Heart right ventricle (tissue), 16 donors: ENCODE results near the gene NPC1L1. TPM values are rescaled to one million over a fixed set of nuclear protein-coding genes. Genes with fewer than 3 reads are reported as not detected.
A peak's percentile ranks its signal among the peaks of the same experiment; 100 is the strongest.

Experiments
- ATAC-seq, 8 donors: fragments of 200-7000 bp; cut with Tn5 transposase; one replicate each; pipeline ENCODE4 v1.9.1; 2020; ENCODE audit warnings: mild to moderate bottlenecking in 8 of 8, moderate library complexity in 8 of 8, moderate number of reproducible peaks in 1 of 8
- DNase-seq, 2 donors: peaks; one replicate each; pipeline ENCODE4 v3.0.0-alpha.2; 2020
- H3K27ac ChIP-seq, 10 donors: fragments of 200-600 bp; sonication (generic) in 2 of 10; one replicate each; pipeline versions ENCODE4 v1.5.0 to v1.8.0; 2020 to 2022; ENCODE audit warnings: mild to moderate bottlenecking in 3 of 10
- H3K27me3 ChIP-seq, 7 donors: fragments of 200-600 bp; one replicate each; pipeline ENCODE4 v1.8.0; 2021 to 2022; ENCODE audit warnings: mild to moderate bottlenecking in 2 of 7
- H3K36me3 ChIP-seq, 9 donors: fragments of 200-600 bp; sonication (generic) in 1 of 9; one replicate each; pipeline versions ENCODE4 v1.5.0 to v1.8.0; 2020 to 2022; ENCODE audit warnings: mild to moderate bottlenecking in 2 of 9
- H3K4me1 ChIP-seq, 9 donors: fragments of 200-600 bp; sonication (generic) in 1 of 9; one replicate each; pipeline versions ENCODE4 v1.5.0 to v1.8.0; 2020 to 2022; ENCODE audit warnings: mild to moderate bottlenecking in 4 of 9
- H3K4me3 ChIP-seq, 10 donors: fragments of 200-600 bp; sonication (generic) in 2 of 10; one replicate each; pipeline versions ENCODE4 v1.5.0 to v1.8.0; 2020 to 2022; ENCODE audit warnings: mild to moderate bottlenecking in 7 of 10, moderate library complexity in 2 of 10
- H3K9me3 ChIP-seq, 11 donors: fragments of 200-600 bp in 10 of 11; sonication (generic) in 2 of 11; one replicate each; pipeline versions ENCODE4 v1.5.0 to v1.8.0; 2013 to 2022; ENCODE audit warnings: mild to moderate bottlenecking in 2 of 11, control low read depth in 1 of 11, moderate library complexity in 1 of 11
- WGBS, 2 donors: extraction: QIAGEN DNeasy Blood & Tissue Kit; methylation state at CpG; one replicate each; pipeline ENCODE4 v1.1.7; 2013; ENCODE audit warnings: inconsistent platforms in 1 of 2; 5-methylcytosine and 5-hydroxymethylcytosine counted together
- intact Hi-C, 10 donors: fragments of 100-400 bp; cut with DNase I; formaldehyde crosslinking; loops; one replicate each; pipeline versions ENCODE4 v1.11.1 to v1.14.2; 2022
- polyA plus RNA-seq, 2 donors: library from polyadenylated mRNA; stranded (reverse); fragments of 200-250 nt; gene quantifications; one replicate each; pipeline ENCODE4 v1.2.3, GENCODE V29; 2013
- total RNA-seq, 10 donors: library from RNA; stranded (reverse); fragmentation: NEBNext Ultra II Directional in 3 of 10; extraction: Animal tissue kit (Norgen Biotek cat#: 25700) in 3 of 10; gene quantifications; one replicate each; pipeline versions ENCODE4 v1.2.1 to v1.2.4, GENCODE V29; 2021 to 2023
- TF ChIP-seq, protein P1 (sequence below), 9 donors: fragments of 200-600 bp; sonication (generic) in 2 of 9; IDR thresholded peaks; one replicate each; pipeline versions ENCODE4 v1.5.0 to v1.8.0; 2021 to 2022; ENCODE audit warnings: antibody characterized with exemption in 9 of 9, mild to moderate bottlenecking in 5 of 9, moderate library complexity in 1 of 9
- donor health status: Arrhythmogenic right ventricular cardiomyopathy.
- donor health status: ischemic (EF 13 %, LVEDD 7.1; RV severe dilation, severe dysfunction).
- donor health status: healthy with polysubstance abuse.
- donor health status: DM: no; HTN: yes; CAD: no.
- donor health status: DM: no; HTN: no; CAD: no.
- donor health status: ischemic (EF 25% LVEDD 6.9; RV normal size, moderate dysfunction).
- donor health status: ischemic (EF 25% LVEDD 5.7; RV mildly dilated, moderate dysfunction).
- donor health status: healthy.
- donor health status: DM: yes; HTN: yes; CAD: no.
- donor health status: Ischemic cardiomyopathy.
- donor health status: ischemic (EF 35%, LVEDD 5.7; RV mildly dilated, moderate dysfunction).
- donor health status: nonischemic (EF 11% LVEDD 7.7; RV severe dilation, severe dysfunction).
- donor health status: DM: yes; HTN: yes; CAD: no.
- donor health status: PGD.
- donor health status: ischemic (EF 29% LVEDD 5.4; RV normal size, mild dysfunction).
- donor health status: nonischemic (EF 23%, LVEDD 6.1; RV moderate dilation, normal function).

NPC1L1 gene
- total and polyA plus RNA-seq, 12 donors: under 0.01 to 0.29 (median 0.12) TPM; not detected in 1

DNA sequence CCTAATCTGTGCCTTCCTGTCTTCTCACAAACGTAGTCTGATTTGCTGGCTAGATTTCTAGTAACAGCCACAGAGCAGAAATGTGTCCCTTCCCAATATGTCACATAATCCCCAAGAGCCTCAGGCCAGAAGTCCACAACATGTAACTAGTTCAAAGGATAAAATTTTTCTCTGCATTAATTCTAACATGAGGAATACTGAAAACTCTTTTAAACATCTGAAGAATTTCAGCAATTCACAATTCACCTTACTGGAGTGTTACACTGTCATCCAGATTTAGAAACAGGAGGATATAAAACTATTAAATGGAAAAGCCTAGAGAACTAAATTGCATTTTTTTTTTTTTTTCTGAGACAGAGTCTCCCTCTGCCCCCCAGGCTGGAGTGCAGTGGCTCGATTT is 35.1 kb upstream of the NPC1L1 start:
- H3K27ac ChIP-seq: no peak overlapping the region
- H3K27me3 ChIP-seq: no peaks in the 10 kb centered on the region
- peaks cover 8 to 47% (median 38%) of the 10 kb centered on the region in 9 donors for H3K4me1 ChIP-seq
- intact Hi-C loops: no loop called here
- peaks cover 0 to 75% (median 45%) of the 10 kb centered on the region in 9 donors for H3K36me3 ChIP-seq
- no peaks in the 10 kb centered on the region for H3K9me3 ChIP-seq
- H3K4me3 ChIP-seq: no peak overlapping the region
- ATAC-seq: no peak
- TF ChIP-seq, protein P1, sequence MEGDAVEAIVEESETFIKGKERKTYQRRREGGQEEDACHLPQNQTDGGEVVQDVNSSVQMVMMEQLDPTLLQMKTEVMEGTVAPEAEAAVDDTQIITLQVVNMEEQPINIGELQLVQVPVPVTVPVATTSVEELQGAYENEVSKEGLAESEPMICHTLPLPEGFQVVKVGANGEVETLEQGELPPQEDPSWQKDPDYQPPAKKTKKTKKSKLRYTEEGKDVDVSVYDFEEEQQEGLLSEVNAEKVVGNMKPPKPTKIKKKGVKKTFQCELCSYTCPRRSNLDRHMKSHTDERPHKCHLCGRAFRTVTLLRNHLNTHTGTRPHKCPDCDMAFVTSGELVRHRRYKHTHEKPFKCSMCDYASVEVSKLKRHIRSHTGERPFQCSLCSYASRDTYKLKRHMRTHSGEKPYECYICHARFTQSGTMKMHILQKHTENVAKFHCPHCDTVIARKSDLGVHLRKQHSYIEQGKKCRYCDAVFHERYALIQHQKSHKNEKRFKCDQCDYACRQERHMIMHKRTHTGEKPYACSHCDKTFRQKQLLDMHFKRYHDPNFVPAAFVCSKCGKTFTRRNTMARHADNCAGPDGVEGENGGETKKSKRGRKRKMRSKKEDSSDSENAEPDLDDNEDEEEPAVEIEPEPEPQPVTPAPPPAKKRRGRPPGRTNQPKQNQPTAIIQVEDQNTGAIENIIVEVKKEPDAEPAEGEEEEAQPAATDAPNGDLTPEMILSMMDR (IDR thresholded peaks at IDR 0.05): no peak
- WGBS, 2 donors: 70 to 76% methylated on average over 2 of the region's 2 CpGs
- DNase-seq: no peak

DNA sequence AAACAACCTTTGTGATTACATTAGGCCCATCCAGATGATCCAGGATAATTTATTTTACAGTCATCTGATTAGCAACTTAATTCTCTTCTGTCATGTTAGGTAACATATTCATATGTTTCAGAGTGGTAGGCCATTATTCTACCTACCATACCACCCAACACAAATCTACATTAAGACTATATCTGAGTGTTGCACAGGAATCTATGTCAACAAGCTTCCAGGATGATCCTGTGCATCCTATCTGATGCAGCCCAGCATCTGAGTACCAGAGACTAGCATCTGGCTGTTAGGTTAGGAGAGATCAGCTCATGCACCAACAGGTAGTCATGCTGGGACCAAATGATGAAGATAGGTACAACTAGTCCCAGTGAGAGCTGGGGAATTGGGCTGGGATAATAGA is 33.9 kb upstream of the NPC1L1 start:
- Histone ChIP-seq H3K4me3 (peak overlapping the region in 3 of 10 donors; percentile 70 to 89 (median 74)), H3K4me1 (peaks cover 3 to 35% (median 27%) of the 10 kb centered on the region in 9 donors), H3K27ac (no peak overlapping the region), H3K27me3 (no peaks in the 10 kb centered on the region), H3K36me3 (peaks cover 0 to 77% (median 52%) of the 10 kb centered on the region in 9 donors), H3K9me3 (no peaks in the 10 kb centered on the region)
- intact Hi-C loops: no loop called here
- ATAC-seq: no peak
- TF ChIP-seq, protein P1 (IDR thresholded peaks at IDR 0.05): no peak
- DNase-seq: no peak

DNA sequence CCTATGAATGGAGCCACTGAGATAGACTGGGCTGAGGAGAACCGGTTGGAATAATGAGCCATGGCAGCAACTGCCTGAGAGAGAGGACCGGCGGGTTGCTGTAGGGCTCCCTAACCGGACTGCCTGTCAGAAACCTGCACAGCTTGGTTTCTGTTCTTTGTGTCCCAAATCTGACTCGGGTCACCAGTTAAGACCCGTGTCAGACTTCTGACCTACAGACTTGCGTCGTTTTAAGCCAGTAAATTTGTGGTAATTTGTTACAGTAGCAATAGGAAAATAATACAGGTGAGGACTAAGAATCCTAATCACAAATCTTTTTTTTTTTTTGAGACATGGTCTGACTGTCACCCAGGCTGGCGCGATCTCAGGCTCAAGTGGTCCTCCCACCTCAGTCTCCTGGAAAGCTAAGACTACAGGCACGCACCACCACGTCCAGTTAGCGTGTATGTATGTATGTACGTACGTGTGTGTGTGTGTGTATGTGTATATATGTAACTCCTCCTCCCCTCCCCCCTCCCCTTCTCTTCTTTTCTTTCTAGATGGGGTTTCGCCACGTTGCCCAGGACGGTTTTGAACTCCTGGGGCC is 33.2 kb upstream of the NPC1L1 start:
- WGBS, 2 donors: 30 to 31% methylated on average over 18 of the region's 18 CpGs
- H3K27me3 ChIP-seq: no peaks in the 10 kb centered on the region
- H3K9me3 ChIP-seq: no peaks in the 10 kb centered on the region
- intact Hi-C loops: loop anchor here in 1 of 10 donors (5.0 kb wide), 1 partner anchor 87 kb away; no protein-coding TSS in a partner anchor
- ATAC-seq (no peak), DNase-seq (no peak)
- peak overlapping the region; percentile 47 to 93 (median 75) for H3K4me3 ChIP-seq
- H3K4me1 ChIP-seq: peaks cover 3 to 32% (median 26%) of the 10 kb centered on the region in 9 donors
- H3K36me3 ChIP-seq: peaks cover 0 to 77% (median 52%) of the 10 kb centered on the region in 9 donors
- peak overlapping the region; percentile 33 to 93 (median 90) for H3K27ac ChIP-seq
- TF ChIP-seq, protein P1 (IDR thresholded peaks at IDR 0.05): no peak

DNA sequence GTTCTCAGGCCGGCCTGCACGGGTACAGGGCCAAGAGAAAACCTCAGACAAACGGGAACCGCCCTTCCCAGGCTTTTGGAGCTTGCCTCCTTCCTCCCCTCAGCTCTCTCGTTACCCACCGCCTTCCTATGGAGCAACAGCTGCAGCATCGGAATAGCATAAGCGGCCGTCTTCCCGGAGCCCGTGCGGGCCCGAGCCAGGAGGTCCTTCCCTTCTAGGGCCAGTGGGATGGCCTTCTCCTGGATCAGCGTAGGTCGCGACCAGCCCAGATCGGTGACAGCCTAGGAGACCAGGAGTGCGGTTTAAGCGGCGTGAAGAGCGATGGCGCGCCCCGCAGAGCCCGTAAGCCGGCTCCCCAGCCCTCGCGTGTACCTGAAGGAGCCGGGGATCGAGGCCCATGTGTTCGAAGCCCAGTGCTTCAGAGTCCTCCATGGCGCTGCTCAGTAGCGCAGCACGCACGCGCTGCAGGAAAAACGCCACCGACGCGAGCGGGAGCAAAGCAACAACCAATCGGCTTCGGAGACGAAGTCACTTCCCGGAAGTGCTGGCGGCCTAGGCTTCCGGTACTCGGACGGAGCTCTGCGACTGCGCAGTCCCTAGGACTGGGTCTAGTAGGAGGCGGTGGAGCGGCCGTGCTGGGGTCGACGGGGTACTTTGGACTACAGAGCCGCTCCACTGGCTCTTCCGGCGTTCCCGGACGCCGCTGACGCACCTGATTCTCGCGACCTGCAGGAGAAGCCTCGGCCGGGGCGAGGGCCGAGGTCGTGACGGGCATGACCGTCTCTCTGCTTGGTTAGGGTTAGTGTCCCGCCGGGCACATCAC is 32.5 kb upstream of the NPC1L1 start, which contains the start of gene DDX56:
Gene DDX56 (minus strand): TSS at position 445 of the 823 bp plus-strand sequence. CDS start 13 bp downstream, at position 432.
- Histone ChIP-seq H3K36me3 (peaks cover 0 to 77% (median 52%) of the 10 kb centered on the region in 9 donors), H3K27ac (peak within 1 kb of the TSS; percentile 33 to 93 (median 90)), H3K9me3 (no peaks in the 10 kb centered on the region), H3K4me3 (peak within 1 kb of the TSS; percentile 47 to 93 (median 75)), H3K4me1 (peaks cover 3 to 32% (median 26%) of the 10 kb centered on the region in 9 donors), H3K27me3 (no peaks in the 10 kb centered on the region)
- intact Hi-C loops: loop anchor here in 1 of 10 donors (5.0 kb wide), 1 partner anchor 86 kb away; no protein-coding TSS in a partner anchor
- 0 to 1% methylated on average over 74 of the region's 74 CpGs for WGBS, 2 donors
- peak; percentile 95 to 99 (median 98) for ATAC-seq
- peak; percentile 94 to 95 for DNase-seq
- TF ChIP-seq, protein P1 (IDR thresholded peaks at IDR 0.05): no peak
